Urothelium cell line (cell line): ENCODE measurements around the gene RPS6KA4.

Source experiments
- DNase-seq: peaks from one replicate; pipeline ENCODE4 v3.0.0; 2011; ENCODE audit warnings: low spot score, mixed read lengths
- FAIRE-seq: peaks from 2 replicates; lab custom pipeline; 2011; peaks lifted over from hg19 to GRCh38; lab: Jason Lieb, UNC

Gene RPS6KA4

DNA sequence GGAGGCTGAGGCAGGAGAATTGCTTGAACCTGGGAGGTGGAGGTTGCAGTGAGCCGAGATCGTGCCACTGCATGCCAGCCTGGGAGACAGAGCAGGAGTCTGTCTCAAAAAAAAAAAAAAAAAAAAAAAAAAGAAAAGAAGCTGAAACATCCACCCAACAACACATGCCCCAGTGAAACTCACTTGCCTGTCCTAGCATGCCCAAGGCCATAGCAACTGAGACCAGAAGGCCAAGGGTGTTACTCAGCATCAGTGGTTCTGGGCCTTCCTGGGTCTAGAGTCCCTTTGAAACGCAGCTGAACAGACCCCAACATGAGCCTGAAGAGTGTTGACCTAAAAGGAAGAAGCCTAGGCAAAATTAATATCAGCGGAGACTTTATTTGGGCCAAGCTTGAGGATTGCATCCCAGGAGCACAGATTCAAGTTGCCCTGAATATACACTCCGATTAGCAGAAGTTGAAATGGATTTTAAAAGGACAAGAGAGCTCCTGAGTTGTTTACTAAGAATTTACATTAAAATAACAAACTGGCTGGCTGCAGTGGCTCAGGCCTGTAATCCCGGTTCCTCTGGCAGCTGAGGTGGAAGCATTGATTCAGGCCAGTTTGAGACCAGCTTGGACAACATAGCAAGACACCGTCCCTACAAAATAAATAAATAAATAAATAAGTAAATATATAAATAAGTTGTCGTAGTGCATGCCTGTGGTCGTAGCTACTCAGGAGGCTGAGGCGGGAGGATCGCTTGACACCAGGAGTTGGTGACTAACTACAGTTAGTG, 34.1 kb upstream of the RPS6KA4 start:
- FAIRE-seq (no peak), DNase-seq (no peak)

DNA sequence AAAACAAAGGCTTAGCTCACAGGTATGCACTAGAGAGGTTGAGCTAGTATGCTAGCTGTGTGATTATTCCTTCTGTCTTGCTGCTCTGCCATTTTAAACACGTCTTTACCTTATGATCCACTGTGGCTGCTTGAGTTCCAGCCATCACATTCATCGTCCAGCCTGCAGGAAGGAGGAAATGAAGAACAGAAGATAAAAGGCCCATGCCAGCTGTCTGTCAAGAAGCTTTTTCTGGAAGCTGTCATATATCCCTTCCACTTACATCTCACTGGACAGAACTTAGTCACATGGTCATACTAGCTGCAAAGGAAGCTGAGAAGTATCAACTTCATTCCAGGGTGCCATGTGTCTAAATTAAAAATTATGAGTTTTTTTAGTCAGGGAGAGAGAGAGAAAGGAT, 31.6 kb upstream of the RPS6KA4 start:
- DNase-seq (no peak), FAIRE-seq (no peak)

DNA sequence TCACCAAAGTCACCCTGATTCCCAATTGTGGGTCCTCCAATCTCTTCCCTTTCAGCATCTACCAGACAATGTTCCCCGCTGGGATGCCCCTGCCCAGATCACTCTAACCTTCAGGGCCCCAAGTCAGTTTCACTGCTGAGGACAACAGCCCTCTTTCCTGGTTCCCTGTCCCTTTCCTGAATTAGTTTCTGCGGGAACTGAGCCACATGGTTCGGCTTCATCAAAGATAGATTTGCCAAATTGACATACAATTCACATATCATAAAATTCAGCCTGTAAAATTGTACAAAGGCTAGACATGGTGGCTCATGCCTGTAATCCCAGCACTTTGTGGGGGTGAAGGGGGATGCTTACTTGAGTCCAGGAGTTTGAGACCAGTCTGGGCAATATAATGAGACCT, 31.0 kb upstream of the RPS6KA4 start:
- DNase-seq (no peak), FAIRE-seq (no peak)

DNA sequence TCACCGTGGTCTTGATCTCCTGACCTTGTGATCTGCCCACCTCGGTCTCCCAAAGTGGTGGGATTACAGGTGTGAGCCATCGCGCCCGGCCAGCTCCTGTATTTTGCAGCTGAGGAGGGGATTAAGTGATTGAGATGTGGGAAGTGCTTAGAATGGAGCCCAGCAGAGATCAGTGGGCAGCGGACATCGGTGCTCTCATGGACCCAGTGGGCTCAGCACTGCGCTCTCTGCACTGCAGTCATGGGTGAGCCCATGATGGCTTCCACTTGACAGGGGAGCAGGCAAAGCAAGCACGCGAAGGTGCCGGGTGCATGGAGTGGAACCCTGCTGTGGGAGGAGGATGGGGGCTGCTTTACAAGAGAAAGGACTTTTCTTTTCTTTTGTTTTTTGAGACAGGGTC, 28.1 kb upstream of the RPS6KA4 start:
- DNase-seq (no peak), FAIRE-seq (no peak)

DNA sequence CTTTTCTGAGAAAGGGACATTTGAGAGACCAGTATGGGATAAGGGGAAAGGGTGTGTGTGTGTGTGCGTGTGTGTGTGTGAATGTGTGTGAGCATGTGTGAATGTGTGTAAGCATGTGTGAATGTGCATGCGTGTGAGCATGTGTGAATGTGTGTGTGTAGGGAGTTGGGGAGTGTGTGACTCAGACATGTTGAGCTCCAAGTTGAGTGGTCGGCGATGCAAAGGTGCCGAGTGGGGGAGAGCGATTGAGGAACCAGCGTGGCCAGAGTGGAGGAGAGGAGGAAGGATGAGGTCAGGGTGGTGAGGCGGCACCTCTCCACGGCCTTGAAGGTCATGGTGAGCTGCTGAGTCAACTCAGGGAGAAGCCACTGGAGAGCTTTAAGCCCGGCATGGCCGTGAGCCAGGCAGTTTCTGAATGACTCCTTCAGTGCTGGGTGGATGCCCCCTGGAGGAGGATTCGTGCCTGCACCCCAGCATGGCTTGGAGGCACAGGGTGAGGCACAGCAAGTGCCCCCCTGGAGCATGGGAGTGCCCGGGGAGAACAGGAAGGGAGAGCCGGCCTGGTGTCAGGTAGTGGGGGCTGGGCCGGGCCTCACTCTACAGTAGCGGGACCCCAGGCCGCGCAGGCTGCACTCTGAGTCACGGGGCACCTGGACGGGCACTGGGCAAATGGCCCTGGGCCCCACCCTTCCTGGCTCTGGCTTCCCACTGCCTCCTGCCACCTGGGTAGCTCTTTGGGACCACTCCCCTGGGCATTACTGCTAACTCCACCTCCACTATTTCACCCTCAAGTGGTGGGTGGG, 27.2 kb upstream of the RPS6KA4 start:
- no peak for FAIRE-seq
- peak; percentile 83 for DNase-seq

DNA sequence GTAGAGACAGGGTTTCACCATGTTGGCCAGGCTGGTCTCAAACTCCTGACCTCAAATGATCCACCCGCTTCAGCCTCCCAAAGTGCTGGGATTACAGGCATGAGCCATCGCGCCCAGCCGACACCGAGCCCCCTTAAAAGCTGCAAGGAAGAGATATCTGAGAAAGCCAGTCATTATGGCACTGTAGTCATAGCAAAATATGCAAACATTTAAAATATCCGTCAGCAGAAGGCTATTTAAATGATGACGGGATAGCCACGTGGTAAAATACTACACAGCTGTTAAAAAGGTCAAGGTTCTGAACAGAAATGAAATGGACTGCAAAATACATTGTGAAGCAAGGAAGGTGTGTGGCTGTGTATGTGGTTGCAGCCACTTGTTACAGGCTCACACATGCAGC, 25.4 kb upstream of the RPS6KA4 start:
- no peak for DNase-seq
- no peak for FAIRE-seq

DNA sequence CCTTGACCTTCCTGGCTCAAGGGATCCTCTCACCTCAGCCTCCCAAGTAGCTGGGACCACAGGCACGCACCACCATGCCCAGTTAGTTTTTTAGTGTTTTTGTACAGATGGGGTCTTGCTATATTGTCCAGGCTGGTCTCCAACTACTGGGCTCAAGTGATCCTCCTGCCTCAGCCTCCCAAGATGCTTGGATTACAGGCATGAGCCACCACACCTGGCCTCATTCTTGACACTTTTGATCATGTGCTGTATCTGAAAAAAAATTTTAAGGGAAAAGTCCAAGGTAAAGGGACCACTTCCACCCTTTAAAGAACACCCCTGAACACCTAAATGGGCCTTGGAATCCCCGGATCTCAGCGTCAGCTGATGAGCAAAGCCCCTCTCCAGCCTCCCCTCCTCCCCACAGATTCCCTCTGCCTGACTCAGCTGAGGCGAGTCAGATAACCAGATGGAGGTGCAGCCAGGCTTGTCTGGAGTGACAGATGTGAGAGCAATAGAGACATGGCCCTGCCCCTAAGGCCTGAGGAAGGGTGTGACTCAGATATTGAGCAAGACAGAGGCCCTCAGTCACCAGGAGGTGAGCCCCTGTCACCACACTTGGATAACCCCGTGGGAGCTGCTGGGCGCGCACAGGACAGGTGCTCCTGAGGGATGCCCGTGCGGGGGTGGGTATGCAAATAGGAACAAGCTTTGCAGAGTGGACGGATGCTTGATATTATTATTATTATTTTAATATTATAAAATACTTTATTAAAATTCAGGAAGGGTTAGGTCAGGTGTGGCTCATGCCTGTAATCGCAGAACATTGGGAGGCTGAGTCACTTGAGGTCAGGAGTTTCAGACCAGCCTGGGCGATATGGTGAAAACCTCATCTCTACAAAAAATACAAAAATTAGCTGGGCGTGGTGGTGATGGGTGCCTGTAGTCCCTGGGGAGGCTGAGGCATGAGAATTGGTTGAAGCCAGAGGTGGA, 23.9 kb upstream of the RPS6KA4 start:
- no peak for FAIRE-seq
- peak; percentile 96 for DNase-seq

DNA sequence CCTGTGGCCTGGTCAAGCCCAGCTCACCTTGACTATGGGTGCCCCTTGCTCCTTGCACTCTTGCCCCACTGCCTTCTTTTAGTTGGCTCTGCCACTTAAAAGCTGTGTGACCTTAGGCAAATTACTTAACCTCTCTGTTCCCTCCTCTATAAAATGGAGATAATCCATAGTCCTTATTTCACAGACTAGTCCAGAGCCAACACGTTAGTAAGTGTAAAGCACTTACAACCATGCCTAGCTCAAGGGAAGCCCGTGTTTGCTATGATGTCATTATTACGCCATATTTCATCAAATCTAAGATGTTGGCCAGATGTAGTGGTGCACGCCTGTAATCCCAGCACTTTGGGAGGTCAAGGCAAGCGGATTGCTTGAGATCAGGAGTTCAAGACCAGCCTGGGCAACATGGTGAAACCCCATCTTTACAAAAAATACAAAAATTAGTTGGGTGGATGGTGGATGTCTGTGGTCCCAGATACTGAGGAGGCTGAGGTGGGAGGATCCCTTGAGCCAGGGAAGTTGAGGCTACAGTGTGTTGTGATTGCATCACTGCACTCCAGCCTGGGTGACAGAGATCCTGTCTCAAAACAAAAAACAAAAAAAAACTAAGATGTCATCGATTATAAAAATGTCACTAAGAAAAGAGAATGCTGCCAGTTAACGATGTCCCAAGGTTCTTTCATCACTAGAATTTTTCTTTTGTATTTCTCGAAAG, 21.3 kb upstream of the RPS6KA4 start:
- DNase-seq (no peak), FAIRE-seq (no peak)

DNA sequence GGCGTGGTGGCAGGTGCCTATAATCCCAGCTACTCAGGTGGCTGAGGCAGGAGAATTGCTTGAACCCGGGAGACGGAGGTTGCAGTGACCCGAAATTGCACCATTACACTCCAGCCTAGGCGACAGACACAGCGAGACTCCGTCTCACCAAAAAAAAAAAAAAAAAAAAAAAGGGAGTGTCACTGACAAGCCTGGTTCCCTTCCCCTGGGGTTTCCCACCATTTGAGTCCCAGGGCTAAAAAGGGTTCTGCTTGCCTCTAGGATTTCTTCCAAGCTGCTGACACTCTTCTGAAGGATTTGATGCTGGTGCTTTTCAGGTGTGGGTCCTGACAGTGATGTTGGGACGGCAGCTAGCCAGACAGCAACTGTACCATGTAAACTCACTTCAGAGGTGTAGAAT, 20.2 kb upstream of the RPS6KA4 start:
- FAIRE-seq (no peak), DNase-seq (no peak)

DNA sequence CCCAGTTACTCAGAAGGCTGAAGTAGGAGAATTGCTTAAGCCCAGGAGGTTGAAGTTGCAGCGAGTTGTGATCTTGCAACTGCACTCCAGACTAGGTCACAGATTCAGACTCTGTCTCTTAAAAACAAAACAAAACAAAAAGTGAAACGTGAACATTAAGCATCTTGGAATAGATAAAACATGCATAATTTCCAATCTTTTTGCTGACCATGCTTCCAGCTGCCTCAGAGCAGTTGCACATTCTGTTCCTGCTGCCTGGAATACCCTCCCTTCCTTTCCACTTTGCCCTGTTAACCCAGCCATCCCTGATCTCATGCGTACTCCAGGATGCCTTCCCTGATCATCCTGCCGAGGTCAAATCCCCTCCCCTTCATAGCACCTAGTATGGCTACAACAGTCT, 19.7 kb upstream of the RPS6KA4 start:
- FAIRE-seq (no peak), DNase-seq (no peak)

DNA sequence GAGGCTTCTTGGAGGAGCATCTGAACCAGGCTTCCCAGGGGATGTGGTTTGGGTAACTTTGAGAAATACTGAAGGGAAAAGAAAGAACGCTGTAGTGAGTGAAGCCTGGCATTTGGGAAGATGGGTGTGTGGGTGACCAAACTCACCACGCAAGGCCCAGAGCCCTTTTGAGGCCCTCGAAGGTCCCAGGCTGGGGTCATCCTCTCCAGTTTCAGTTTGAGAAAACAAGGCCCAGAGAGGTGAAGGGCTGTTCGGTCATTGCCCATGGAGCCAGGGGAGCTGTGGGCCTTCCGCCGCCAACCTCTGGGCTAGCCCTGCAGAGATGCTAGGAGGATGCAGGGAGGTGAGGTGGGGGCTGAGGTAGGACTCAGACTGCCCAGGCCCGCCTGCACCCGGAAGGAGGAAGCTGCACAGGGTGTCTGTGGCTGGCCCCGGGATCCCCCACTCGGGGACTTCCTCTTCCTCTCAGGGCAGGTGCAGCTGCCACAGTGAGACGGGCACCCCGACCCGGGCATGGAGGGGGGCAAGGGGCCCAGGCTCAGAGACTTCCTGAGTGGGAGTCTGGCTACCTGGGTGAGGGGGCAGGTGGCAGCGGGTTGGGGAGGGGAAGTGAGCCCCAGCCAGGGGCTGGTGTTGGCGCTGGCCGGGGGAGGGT, 19.1 kb upstream of the RPS6KA4 start, which contains the start of gene CCDC88B:
Gene CCDC88B, plus strand, starts transcription at position 451 of the 655 bp plus-strand sequence. Its CDS starts 63 bp downstream, at position 514.
- DNase-seq (no peak), FAIRE-seq (no peak)

DNA sequence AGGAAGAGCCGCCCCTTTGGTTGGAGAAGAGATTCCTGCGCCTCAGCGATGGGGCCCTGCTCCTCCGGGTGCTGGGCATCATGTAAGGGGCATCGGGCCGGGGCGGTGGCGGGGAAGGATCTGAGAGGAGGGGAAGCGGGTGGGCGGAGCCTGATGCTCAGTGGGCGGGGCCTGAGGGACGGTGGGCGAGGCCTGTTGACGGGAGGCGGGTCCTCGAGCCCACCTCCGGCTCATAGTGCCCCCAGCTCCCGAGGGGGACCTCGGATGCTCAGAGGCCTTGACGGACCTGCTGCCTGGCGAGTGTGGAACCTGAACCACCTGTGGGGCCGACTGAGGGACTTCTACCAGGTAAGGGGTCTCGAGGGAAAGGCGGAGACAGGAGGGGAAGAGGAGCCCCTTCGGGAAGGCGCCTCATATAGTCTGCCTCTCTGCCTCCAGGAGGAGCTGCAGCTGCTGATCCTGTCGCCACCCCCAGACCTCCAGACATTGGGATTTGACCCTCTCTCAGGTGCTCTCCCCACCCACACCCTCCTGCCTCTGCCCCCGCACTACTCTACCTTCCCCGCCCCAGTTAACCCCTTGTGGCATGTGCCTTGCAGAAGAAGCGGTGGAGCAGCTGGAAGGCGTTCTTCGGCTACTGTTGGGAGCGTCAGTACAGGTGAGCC, 18.2 kb upstream of the RPS6KA4 start:
- FAIRE-seq = no peak
- DNase-seq = no peak

DNA sequence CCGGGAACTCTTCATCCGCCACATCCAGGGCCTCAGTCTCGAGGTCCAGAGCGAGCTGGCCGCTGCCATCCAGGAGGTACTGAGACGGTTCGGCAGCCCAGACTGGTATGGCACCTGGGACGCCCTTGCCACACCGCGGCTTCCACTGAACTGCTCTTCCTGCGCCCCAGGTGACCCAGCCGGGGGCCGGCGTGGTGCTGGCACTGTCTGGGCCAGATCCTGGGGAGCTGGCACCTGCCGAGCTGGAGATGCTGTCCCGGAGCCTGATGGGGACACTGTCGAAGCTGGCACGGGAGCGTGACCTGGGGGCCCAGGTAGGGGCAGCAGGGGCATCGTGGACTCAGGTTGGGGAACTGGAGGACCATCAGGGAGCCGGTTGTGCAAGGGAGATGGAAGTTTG, 17.5 kb upstream of the RPS6KA4 start:
- DNase-seq (no peak), FAIRE-seq (no peak)

DNA sequence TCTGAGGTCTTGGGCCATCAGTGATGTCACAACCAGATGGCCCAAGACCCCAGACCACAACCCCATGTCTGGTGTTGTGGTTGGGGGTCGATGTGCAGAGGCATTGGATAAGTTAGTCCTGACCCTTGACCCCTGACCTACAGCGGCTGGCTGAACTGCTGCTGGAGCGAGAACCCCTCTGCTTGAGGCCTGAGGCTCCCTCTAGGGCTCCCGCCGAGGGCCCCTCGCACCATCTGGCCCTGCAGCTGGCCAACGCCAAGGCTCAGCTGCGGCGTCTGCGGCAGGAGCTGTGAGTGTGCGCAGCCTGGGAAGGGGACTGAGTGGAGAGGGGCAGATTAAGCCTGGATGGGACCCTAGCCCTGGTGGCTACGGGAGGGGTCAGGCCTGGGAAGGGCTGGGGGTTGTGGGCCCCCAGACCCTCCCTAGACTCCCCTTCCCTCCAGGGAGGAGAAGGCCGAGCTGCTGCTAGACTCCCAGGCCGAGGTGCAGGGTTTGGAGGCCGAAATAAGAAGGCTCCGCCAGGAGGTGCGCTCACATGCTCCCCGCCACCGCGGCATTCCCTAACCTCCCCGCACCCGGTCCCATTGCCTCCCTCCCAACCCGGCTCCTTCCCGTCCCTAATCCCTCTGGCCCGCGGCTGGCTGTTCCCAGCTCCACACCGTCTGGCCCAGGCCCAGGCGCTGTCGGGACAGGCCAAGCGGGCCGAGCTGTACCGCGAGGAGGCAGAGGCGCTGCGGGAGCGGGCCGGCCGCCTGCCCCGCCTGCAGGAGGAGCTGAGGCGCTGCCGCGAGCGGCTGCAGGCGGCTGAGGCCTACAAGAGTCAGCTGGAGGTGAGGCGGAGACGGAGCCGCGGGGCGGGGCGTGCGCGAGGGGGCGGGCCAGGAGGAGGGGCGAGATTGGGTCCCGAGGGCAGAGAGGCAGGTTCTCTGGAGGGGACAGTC, 16.8 kb upstream of the RPS6KA4 start:
- FAIRE-seq (no peak), DNase-seq (peak; percentile 80)

DNA sequence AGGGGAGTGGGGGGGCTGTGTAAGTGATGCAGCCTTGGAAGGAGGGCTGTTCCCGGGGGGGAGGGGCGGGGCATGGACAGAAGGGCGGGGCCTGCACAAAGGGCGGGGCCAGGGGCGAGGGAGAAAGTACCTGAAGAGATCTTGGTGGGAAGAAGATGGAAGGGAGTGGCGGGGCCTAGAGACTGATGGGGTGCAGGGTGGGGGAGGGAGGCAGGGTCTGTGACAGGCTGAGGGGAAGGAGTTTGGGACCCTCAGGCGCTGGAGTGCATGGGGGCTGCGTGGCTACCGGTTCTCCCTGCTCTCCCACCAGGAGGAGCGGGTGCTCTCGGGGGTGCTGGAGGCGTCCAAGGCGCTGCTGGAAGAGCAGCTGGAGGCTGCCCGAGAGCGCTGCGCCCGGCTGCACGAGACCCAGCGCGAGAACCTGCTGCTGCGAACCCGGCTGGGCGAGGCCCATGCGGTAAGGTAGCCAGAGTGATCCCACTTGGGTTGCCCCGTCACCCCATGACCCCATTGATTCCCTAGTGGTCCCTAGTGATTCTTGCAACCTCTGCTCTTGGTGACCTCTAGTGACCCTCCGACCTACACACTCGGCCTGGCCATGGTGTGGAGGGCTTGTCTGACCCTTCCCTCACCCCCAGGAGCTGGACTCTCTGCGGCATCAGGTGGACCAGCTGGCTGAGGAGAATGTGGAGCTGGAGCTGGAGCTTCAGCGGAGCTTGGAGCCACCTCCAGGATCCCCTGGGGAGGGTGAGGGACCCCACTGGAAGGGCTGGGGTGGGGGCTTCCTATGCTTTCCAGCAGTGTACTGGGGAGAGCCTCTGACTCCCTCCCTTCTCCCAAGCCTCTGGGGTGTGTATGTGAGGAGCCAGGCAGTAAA, 15.9 kb upstream of the RPS6KA4 start:
- DNase-seq (no peak), FAIRE-seq (no peak)

DNA sequence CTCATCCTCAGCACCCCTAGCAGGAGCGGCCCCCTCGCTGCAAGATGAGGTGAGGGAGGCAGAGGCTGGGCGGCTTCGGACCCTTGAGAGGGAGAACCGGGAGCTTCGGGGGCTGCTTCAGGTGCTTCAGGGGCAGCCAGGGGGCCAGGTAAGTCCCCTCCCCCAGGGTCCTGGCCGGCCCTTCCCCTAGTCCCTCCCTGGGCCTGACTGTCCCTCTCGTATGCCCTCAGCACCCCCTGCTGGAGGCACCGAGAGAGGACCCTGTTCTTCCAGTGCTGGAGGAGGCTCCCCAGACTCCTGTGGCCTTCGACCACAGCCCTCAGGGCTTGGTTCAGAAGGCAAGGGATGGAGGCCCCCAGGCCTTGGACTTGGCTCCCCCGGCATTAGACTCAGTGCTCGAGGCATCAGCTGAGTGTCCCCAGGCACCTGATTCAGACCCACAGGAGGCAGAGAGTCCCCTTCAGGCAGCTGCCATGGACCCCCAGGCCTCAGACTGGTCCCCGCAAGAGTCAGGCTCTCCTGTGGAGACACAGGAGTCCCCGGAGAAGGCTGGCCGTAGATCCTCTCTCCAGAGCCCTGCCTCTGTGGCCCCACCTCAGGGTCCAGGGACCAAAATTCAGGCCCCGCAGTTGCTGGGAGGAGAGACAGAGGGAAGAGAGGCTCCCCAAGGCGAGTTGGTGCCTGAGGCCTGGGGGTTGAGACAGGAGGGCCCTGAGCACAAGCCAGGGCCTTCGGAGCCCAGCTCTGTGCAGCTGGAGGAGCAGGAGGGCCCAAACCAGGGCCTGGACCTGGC, 15.0 kb upstream of the RPS6KA4 start:
- DNase-seq = no peak
- no peak for FAIRE-seq

DNA sequence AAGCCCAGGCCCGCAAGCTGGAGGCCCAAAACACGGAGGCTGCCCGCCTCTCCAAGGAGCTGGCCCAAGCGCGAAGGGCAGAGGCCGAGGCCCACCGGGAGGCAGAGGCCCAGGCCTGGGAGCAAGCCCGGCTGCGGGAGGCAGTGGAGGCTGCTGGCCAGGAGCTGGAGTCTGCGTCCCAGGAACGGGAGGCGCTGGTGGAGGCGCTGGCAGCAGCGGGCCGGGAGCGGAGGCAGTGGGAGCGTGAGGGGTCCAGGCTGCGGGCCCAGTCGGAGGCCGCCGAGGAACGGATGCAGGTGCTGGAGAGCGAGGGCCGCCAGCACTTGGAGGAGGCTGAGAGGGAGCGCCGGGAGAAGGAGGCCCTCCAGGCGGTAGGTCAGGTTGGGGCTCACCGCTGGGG, 14.2 kb upstream of the RPS6KA4 start:
- FAIRE-seq (no peak), DNase-seq (no peak)
